Measurements from ENCODE around the gene OAS1.

Gene OAS1

GRCh38 chr12:112967858-112968257 lies 61.1 kb downstream of the OAS1 start:
- DNase-seq: no peak
